CMK (cell line): ENCODE measurements around the gene APOO.
"Not testable (repeated sequence)": the region's sequence is repeated elsewhere in the genome, so short reads cannot be mapped to it uniquely, and the experiment has no call there.

Experiments
- DNase-seq: peaks from one replicate; pipeline ENCODE4 v3.0.0-alpha.2; 2010; ENCODE audit warnings: low read depth

APOO gene

DNA sequence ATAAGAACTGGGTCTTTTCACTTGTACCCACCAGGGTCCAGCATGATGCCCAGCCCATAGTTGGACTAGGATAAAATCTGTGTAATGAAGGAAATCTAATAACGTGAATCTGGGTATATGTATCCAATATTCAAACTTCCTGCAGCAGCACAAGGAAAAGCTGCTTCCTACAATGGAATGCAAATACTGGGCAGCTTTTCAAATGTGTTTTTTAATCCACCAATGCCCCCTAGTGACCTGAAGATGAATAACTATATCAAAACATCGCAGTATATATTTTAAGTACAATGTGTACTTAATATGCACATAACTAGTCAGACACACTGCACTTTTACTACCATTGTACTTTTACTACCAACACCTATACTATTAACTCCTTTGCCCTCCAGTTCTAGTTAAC is 5.3 kb downstream of the APOO start:
- no peak for DNase-seq

DNA sequence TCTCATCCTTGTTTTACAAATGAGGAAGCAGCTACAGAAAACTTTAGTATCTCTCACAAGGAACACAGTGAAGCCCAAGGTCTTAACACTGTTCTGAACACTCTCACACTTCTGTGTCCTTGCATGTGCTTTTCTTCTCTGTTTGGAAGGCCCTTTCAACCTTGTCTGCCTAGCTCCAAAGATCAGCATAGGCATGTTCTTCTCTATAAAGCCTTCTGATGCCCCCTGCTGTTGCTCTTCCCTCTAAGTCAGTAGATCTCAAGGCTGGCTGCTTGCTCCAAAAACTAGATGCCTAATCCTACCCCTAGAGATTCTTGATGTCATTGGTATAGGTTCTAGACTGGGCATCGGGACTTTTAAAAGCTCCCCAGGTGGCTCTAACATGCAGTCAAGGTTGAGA is 5.9 kb downstream of the APOO start:
- DNase-seq = no peak

DNA sequence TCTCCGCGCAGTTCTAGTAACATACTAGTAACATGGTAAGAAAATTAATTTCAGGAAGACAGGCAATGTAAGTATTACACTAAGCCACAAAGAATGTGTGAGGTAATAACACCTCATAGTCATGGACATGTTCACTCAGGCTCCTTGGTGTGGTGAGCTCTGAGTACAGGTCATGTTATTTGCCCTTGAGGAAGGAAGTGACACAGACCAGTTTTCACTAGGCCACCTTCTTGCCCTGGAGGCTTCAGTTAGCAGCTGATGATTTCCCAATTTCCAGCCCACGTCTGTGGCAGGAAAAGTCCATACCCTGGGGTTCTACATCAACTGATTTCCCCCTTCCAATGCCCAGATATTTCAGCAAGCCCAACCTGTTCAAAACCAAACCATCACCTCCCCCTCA is 6.7 kb downstream of the APOO start:
- no peak for DNase-seq

DNA sequence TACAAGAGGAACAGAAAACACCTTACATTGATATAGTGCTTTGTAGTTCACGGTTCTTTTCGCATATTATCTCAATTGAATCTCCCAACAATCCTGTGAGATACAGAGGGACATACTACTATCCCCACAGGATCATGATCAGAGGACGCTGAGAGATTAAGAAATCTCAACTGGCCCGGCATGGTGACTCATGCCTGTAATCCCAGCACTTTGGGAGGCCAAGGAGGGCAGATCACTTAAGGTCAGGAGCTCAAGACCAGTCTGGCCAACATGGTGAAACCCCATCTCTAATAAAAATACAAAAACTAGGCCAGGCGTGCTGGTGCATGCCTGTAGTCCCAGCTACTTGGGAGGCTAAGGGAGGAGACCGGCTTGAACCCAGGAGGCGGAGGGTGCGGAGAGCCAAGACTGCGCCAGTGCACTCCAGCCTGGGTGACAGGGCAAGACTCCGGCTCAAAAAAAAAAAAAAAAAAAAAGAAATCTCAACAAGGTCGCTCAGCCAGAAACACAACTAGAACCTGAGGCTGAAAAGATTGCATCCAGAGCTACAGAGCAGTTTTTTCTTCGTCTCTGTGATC is 7.4 kb downstream of the APOO start:
- DNase-seq = no peak

DNA sequence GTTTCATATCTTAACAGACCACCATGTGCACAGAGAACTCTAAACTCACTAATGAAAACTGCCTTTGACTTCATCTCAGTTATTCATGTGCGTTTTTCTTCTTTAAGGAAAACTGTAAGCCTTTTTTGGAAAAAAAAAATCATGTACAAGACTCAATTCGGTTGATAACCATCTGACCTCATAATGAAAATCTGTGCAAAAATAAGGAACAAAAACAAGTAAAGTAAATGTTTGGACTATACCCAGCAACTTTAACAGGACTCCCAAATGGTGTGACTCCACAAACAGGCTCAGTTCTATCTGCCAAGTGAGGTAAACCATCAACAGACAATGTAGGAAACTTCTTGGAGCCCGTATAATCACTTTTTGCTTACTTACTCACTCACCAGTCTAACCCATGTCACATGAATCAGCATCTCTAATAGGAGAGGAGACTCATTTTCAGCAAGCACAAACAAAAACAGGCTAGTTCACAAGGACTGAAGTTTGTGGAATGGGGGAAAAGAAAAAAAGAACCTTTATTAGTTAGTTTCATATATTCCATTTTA is 9.3 kb downstream of the APOO start:
- no peak for DNase-seq

DNA sequence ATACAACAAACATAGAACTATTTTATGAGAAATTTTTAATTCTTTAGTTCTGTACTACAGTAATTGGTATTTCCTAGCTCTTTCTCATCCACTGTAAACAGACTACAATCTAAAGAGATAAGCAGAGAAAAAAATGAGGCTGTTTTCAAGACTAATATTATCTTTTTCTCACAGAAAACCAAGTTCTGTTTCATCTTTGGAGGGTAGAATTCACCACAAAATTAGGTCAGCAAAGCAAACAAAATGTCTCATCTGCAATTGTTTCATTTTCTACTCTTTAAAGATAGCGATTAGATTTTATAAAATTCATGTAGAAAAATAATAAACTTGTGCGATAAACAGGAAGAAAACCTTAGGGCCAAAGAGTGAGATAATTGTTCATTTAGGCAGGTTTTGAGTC is 10.8 kb downstream of the APOO start:
- no peak for DNase-seq

DNA sequence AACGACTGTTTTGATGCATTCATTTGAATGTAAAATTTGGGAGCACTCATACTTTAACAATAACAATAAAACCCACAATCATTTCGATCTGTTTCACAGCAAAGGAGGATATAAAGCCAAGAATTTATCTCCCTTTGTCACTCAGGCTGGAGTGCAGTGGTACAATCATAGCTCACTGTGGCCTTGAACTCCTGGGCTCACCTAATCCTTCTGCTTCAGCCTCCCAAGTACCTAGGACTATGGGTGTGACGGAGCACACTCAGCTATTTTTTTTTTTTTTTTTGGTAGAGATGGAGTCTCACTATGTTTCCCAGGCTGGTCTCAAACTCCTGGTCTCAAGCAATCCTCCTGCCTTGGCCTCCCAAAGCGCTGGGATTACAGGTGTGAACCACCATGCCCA is 11.2 kb downstream of the APOO start:
- DNase-seq = not testable (repeated sequence)

DNA sequence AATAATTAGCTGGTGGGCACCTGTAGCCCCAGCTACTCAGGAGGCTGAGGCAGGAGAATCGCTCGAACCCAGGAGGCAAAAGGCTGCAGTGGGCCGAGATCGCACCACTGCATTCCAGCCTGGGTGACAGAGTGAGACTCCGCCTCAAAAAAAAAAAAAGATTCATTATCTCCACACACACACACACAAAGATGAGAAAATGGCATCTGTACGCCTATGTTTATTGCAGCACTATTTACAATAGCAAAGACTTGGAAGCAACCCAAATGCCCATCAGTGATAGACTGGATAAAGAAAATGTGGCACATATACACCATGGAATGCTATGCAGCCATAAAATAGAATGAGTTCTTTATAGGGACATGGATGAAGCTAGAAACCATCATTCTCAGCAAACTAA is 12.7 kb downstream of the APOO start:
- DNase-seq = not testable (repeated sequence)

DNA sequence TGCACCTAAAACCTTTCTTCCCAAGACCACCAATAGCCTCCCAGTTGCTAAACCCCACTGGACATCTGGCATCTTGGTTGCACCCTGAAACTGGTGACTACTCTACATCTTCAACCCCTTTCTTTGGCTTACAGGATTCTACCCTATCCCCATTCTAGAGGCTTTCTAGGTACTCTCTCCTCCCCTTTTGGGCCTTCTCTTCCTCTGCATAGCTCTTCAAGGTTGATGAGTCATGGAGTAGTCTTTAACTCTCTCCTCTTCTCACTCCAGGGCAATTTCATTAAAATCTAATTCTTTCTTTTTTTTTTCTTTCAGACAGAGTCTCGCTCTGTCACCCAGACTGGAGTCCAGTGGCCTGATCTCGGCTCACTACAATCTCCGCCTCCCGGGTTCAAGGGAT is 16.8 kb downstream of the APOO start:
- no peak for DNase-seq

DNA sequence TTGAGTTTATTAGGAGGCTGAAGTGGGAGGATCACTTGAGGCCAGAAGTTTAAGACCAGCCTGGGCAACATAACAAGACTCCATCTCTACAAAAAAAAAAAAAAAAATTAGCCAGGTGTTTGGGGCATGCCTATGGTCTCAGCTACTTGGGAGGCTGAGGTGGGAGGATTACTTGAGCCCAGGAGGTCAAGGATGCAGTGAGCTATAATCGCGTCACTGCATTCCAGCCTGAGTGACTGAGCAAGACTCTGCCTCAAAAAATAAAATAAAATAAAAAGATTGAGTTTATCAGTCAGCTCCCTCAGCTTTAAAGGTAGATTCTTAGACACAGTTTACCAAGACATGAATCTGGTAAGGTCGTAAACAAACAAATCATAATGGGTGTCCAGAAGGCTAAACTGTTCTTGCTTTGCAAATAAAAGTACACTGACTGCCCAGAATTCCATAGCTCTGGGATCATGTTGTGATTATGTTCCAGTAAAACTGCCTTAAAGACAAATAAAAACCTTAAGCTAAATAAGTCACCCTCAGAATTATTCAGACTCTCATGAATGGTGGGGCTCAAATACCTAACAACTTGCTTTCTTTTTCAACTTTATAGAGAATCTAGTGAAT is 18.7 kb downstream of the APOO start:
- DNase-seq = no peak

DNA sequence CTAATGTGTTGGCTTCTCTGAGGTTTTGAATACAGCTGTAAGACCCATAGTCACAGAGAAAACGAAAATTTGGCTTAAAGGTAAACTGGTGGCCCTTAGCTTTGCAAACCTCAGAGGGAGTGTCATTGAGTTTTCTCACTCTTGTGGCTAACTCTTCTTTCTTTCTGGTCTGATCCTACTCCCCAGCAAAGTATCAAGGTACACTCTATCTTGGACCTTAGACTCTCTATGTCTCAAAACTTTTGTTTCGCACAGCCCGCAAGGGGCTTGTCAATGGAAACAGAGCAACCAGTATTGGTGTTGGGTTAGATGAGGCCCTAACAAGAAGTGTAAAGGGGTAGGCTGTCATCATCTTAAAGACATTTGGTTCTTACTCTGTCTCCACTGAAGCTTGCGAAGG is 19.8 kb downstream of the APOO start:
- no peak for DNase-seq

DNA sequence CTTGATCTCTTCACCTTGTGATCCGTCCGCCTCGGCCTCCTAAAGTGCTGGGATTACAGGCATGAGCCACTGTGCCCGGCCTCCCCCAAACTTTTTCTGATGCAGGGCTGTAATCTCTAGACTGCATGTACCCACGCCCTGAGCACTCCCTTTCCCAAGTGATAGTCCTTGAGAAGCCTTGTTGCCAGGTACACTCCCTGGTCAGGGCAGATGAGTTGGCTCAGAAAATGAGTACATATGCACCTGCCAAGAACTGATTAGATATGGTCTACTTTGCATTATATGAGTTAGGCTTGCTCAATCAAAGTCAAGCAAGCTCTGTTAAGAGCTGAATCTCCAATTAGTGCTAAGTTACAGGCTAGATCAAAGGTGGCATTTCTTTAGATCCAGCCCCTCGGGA is 20.3 kb downstream of the APOO start:
- DNase-seq = no peak

DNA sequence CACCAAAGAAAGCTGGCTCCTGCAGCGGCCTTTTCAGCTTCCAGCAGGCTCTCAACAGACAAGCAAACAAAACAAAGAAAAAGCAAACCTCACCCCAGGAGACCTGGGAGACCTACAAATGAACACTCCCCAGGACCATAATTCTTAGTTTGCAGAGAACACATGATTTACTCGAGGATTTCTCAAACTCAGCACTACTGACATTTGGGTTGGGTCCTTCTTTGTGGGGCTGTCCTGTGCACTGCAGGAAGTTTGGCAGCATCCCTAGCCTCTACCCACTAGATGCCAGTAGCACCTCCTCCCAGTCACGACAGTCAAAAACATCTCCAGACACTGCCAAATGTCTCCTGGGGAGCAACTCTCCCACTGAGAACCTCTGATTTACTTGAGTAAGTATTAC is 21.9 kb downstream of the APOO start:
- no peak for DNase-seq

DNA sequence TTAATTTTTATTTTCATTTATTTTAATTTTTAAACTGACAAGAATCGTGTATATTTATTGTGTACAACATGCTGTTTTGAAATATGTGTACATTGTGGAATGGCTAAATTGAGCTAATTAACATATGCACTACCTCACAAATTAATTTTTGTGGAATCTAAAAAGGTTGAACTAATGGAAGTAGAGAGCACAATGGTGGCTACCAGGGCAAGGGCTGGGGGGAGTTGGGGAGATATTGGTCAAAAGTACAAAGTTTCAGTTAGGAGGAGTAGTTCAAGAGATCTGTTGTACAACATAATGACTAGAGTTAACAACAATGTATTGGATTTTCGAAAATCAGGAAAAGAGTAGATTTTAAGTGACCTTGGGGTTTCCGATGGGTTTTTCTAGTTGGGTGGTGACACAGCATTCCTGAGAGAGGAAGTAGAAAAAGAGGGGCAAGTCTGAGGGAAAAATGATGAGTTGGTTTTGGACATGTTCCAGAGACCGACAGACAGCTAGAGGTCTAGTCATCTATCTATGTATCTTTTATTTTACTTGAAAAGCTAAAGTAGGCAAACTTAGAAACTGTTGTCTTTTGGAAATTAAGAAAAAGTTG is 23.2 kb downstream of the APOO start:
- DNase-seq = no peak

DNA sequence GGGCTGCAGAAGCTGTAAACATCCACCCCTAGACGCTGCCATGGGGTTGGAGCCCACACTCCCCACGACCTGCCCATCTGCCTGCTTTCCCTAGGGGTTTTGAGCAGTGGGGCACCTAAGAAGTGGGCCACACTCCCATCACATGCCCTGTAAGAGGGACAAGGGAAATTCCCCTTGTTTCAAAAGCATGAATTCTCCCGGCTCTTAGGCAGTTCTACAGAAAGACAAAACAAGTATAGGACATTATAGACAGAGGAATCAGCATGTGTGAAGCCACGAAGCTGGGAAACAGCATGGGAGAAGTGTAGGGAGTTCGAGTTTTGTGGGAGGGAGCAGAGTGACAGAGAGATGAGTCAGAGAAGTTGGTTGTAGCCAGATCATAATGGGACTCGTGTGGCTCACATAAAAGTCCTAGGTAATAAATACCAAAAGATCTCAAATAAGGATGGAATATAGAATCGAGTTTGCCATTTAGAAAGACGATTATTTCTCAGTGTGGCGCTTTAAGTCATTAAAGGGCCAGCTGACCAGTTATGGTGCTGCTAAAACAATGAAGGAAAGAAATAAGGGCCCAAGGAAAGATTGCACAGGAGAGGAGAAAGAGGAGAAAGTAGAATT is 23.9 kb downstream of the APOO start:
- no peak for DNase-seq

DNA sequence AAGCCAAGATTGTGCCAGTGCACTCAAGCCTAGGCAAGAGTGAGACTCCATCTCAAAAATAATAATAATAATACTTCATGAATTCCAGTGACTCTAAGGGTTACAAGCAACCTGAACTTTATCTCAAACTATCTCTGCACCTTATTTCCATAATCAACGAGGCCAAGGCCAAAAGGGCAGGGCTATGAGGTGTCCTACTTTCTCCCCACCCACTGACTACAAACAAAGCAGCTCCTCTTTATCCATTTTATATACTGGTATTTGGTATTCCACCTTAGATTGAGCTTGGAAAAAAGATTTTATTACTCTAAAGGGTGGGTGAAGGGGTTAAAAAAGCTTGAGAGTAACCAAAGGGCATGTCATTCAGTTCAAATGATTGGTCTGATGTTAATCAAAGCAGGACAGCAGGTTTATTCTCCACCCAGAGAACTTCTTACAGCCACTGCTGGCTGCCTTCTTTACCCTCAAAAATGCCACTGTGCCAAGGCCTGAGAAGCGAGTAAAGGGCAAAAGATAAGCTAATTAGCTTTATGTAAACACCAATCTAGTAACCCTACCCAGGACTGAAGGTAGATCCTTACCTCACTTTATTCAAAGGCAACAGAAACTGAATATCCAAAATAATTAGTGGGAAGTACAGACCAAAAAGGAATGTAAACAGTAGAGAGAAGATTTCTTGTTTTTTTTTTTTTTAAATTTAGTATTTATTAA is 28.2 kb downstream of the APOO start:
- no peak for DNase-seq

DNA sequence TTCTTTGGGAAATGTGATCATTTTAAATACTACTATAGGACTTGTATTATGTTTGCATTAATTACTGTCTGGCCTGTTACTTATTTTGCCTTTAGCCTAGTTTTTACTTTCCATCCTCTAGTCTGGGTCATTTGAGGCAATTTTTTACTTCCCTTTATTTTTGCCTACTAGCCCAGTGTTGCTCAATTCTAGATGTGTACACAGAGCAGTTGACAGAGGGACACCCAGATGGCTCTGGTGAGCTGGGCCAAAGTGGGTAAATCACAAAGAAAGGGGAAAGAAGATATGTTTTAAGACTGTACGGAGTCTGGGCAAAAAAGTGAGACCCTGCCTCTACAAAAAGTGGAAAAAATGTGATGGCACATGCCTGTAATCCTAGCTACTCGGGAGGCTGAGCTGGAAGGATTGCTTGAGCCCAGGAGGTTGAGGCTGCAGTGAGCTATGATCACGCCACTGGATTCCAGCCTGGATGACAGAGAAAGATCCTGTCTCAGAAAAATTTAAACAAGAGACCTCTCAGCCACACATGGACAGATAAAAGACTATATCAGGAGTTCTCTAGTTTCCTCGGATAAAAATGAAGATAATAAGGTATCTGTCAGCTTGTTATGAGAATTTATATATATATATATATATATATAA is 35.7 kb downstream of the APOO start:
- no peak for DNase-seq

DNA sequence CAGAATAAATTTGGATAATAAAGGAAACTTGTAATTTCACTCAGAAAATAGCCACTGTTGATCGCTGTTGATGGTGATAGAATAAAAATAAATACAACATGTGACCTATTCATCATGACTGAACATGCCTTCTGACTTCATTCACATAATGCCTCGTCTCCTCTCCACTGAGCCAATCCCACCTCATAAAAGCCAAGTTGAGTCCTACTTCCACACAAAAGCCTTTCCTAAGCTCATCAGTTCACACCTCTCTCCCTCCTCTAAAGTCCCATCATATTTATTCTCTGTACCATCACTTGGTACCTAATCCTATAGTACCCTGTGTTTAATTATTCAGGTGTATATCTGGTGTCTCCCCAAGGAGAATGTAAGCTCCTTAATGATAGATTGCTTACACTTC is 37.7 kb downstream of the APOO start:
- DNase-seq = no peak

DNA sequence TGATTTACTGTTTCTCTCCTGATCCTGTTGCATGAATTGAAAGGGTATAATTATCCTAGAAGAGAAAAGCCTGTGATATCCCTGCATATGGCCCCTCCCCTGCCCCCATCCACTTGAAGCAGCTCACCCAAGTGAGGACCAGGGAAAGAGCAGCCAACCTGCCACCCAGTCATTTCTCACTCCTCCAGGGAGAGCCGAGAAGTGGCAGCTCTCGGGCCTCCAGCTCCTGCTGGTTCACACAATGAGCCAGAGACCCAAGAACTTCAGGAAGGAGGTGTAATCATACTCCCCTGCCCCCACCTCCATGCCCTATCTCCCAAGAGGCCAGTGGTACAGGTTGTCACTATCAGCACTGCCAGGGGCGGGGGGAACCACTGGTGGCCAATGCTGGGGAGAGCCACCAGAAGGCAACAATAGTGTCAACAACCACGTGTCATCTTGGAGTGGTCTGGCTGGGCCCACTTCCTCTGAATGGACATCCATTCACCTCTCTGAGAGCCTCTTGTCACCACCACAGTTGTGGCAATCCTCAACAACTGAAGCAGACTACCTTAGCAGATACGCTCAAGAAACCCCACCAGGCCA is 42.9 kb downstream of the APOO start:
- DNase-seq = no peak

DNA sequence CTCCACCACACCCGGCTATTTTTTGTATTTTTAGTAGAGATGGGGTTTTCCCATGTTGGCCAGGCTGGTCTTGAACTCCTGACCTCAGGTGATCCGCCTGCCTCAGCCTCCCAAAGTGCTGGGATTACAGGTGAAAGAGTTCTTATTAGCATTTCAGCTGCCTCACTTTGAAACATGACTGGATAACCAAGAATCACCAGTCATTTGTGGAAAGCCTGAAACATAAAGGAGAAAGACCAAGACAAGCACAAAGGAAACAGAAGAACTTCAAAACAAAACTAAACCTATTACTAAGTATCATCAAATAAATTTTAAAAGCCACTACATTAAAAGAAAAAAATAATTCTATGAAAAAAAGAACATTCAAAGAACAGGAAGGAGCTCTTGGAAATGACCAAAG is 45.8 kb downstream of the APOO start:
- DNase-seq = not testable (repeated sequence)

DNA sequence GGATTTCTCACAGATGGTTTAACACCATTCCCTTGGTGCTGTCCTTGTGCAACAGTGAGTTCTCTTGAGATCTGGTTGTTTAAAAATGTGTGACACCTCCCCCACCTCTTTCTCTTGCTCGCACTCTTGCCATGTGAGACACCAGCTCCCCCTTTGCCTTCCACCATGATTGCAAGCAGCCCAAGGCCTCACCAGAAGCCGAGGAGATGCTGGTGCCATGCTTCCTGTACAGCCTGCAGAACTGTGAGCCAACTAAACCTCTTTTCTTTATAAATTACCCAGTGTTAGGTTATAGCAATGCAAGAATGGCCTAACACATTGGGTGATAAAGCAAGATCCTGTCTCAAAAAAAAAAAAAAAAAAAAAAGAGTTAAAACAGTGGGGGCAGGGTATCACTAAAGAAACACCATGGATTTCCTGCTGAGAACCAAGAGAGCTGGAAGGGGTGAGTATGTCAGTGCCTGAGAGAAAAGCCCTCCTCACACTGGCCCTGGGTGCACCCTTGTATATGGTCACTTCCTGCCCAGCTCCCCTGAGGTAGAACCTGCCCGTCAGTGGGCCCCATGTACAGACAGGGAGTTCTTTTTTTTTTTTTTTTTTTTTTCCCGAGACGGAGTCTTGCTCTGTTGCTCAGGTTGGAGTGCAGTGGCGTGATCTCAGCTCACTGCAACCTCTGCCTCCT is 46.4 kb downstream of the APOO start:
- no peak for DNase-seq
